HCT116 (cell line): ENCODE measurements around the gene IL1R2. TPM values are rescaled to one million over a fixed set of nuclear protein-coding genes. Genes with fewer than 3 reads are reported as not detected.

Experiments used
- ATAC-seq: fragments of 200-7000 bp; cut with Tn5 transposase; 2 replicates; pipeline ENCODE4 v1.9.1; 2020; ENCODE audit warnings: mild to moderate bottlenecking, moderate library complexity
- BruUV-seq: library from RNA; stranded (reverse); fragments of 400-500 nt; replicated peaks from 2 replicates; lab custom pipeline; 2021; lab: Mats Ljungman, UMichigan
- CTCF ChIA-PET: fragments of 300-600 bp; sonication (Branson Sonifier 250); formaldehyde crosslinking; loops from one replicate; lab custom pipeline; 2021; ENCODE audit warnings: antibody characterized with exemption; lab: Charles Lee
- POLR2A ChIA-PET: fragments of 300-600, 350-600 bp; sonication (Branson Sonifier 250); formaldehyde crosslinking; loops from one replicate; lab custom pipeline; 2021; ENCODE audit warnings: antibody characterized with exemption; lab: Charles Lee
- RAD21 ChIA-PET, 2 experiments: fragments of 300-600 bp; sonication (Branson Sonifier 250); formaldehyde crosslinking; loops; one replicate each; lab custom pipeline; 2023; ENCODE audit warnings: low total read pairs in 2 of 2; ENCODE audit not compliant: uncharacterized antibody in 2 of 2, unreplicated experiment in 2 of 2, low non-redundant PET in 1 of 2; lab: Charles Lee
- DNase-seq: peaks from one replicate; pipeline ENCODE4 v3.0.0-alpha.2; 2010; ENCODE audit warnings: low read depth, low spot score
- H2AFZ ChIP-seq: fragments of 200-600 bp; shearing (Covaris generic), sonication (generic); 2 replicates; pipeline ENCODE4 v1.6.1; 2017; ENCODE audit warnings: low read depth, mixed run types, mixed read lengths, antibody characterized with exemption, low read length; ENCODE audit not compliant: poor library complexity, severe bottlenecking
- H3K27ac ChIP-seq: 2 replicates; pipeline ENCODE4 v1.5.1; 2012; ENCODE audit warnings: low read depth, low read length
- H3K27me3 ChIP-seq: fragments of 200-600 bp; sonication (generic); 2 replicates; pipeline ENCODE4 v1.6.1; 2016; ENCODE audit warnings: mixed run types, low read length, mixed read lengths; ENCODE audit not compliant: insufficient read depth
- H3K36me3 ChIP-seq, 2 experiments: fragments of 200-500 bp in 1 of 2; fragments of 200-600 bp in 1 of 2; sonication (Bioruptor generic) in 1 of 2; sonication (generic) in 1 of 2; 2 replicates each; pipeline versions ENCODE4 v1.5.1 to v1.6.1; 2014 to 2016; ENCODE audit warnings: low read length in 2 of 2, inconsistent platforms in 1 of 2, mixed read lengths in 1 of 2, mixed run types in 1 of 2; ENCODE audit not compliant: insufficient read depth in 2 of 2, control insufficient read depth in 1 of 2
- H3K4me1 ChIP-seq, 2 experiments: fragments of 200-600 bp in 1 of 2; sonication (generic) in 1 of 2; 2 replicates each; pipeline versions ENCODE4 v1.5.1 to v1.6.1; 2012 to 2017; ENCODE audit warnings: low read length in 2 of 2, inconsistent platforms in 1 of 2, mild to moderate bottlenecking in 1 of 2, mixed read lengths in 1 of 2, mixed run types in 1 of 2, moderate library complexity in 1 of 2; ENCODE audit not compliant: insufficient read depth in 2 of 2, control insufficient read depth in 1 of 2
- H3K4me2 ChIP-seq: fragments of 200-600 bp; sonication (generic); 2 replicates; pipeline ENCODE4 v1.6.1; 2017; ENCODE audit warnings: mixed run types, low read length, mixed read lengths
- H3K4me3 ChIP-seq, 2 experiments: fragments of 200-600 bp in 1 of 2; sonication (generic) in 1 of 2; replicated peaks in 1 of 2; 2 replicates each; pipeline ENCODE4 v1.5.1; 2011 to 2016; ENCODE audit warnings: low read length in 2 of 2, control low read depth in 1 of 2, low read depth in 1 of 2, mild to moderate bottlenecking in 1 of 2, mixed read lengths in 1 of 2, mixed run types in 1 of 2
- H3K79me2 ChIP-seq: fragments of 200-600 bp; sonication (generic); 2 replicates; pipeline ENCODE4 v1.6.1; 2017; ENCODE audit warnings: mild to moderate bottlenecking, mixed run types, low read length, moderate library complexity, mixed read lengths; ENCODE audit not compliant: insufficient read depth
- H3K9ac ChIP-seq: fragments of 200-600 bp; sonication (generic); 2 replicates; pipeline ENCODE4 v1.6.1; 2016; ENCODE audit warnings: low read length, mixed read lengths
- H3K9me2 ChIP-seq: fragments of 200-600 bp; sonication (generic), shearing (Covaris generic); 2 replicates; pipeline ENCODE4 v1.6.1; 2017; ENCODE audit warnings: mixed run types, mild to moderate bottlenecking, moderate library complexity; ENCODE audit not compliant: insufficient read depth
- H3K9me3 ChIP-seq, 2 experiments: fragments of 200-500 bp in 1 of 2; fragments of 200-600 bp in 1 of 2; sonication (Bioruptor generic) in 1 of 2; sonication (generic) in 1 of 2; 2 replicates each; pipeline ENCODE4 v1.6.1; 2014 to 2017; ENCODE audit warnings: low read length in 2 of 2, mixed read lengths in 2 of 2, inconsistent platforms in 1 of 2, low read depth in 1 of 2, mild to moderate bottlenecking in 1 of 2, mixed run types in 1 of 2, moderate library complexity in 1 of 2; ENCODE audit not compliant: control insufficient read depth in 1 of 2, insufficient read depth in 1 of 2
- H4K20me1 ChIP-seq: fragments of 200-600 bp; sonication (generic), shearing (Covaris generic); 2 replicates; pipeline ENCODE4 v1.6.1; 2017; ENCODE audit warnings: mixed run types, mild to moderate bottlenecking, moderate library complexity; ENCODE audit not compliant: insufficient read depth
- CEBPB ChIP-seq: IDR thresholded peaks from 2 replicates; pipeline ENCODE4 v1.6.1; 2012; ENCODE audit warnings: low read depth
- EGR1 ChIP-seq: IDR thresholded peaks from 2 replicates; pipeline ENCODE4 v1.6.1; 2012; ENCODE audit warnings: low read depth
- EZH2 ChIP-seq: fragments of 200-600 bp; sonication (generic); IDR thresholded peaks from 2 replicates; pipeline ENCODE4 v1.6.1; 2017; ENCODE audit warnings: antibody characterized with exemption, mixed run types
- EZH2phosphoT487 ChIP-seq: fragments of 200-600 bp; IDR thresholded peaks from 2 replicates; pipeline ENCODE4 v1.6.1; 2018; ENCODE audit warnings: antibody characterized with exemption, borderline replicate concordance
- FOSL1 ChIP-seq: IDR thresholded peaks from 2 replicates; pipeline ENCODE4 v1.6.1; 2012; ENCODE audit warnings: low read depth
- POLR2A ChIP-seq: IDR thresholded peaks from 2 replicates; pipeline ENCODE4 v1.7.0; 2011; ENCODE audit warnings: borderline replicate concordance; ENCODE audit not compliant: insufficient read depth, insufficient read length; ENCODE audit errors: extremely low read depth
- POLR2AphosphoS5 ChIP-seq: IDR thresholded peaks from 2 replicates; pipeline ENCODE4 v1.6.1; 2011; ENCODE audit warnings: mild to moderate bottlenecking, low read depth, low read length, moderate library complexity
- SRF ChIP-seq: IDR thresholded peaks from 2 replicates; pipeline ENCODE4 v1.6.1; 2012; ENCODE audit warnings: low read depth
- ZFX ChIP-seq: fragments of 450-650 bp; IDR thresholded peaks from 2 replicates; pipeline ENCODE4 v1.6.1; 2017
- ZNF274 ChIP-seq: fragments of 200-500 bp; sonication (Bioruptor generic); IDR thresholded peaks from 2 replicates; pipeline ENCODE4 v1.6.1; 2014; ENCODE audit warnings: mild to moderate bottlenecking, low read depth, low read length, inconsistent platforms
- intact Hi-C: fragments of 100-400 bp; cut with micrococcal nuclease; formaldehyde crosslinking; loops from 2 replicates; pipeline ENCODE4 v1.10.0; 2022
- total RNA-seq: library from RNA; stranded (reverse); gene quantifications from one replicate; pipeline ENCODE4 v1.2.1, GENCODE V29; 2021; ENCODE audit not compliant: unreplicated experiment
- TF ChIP-seq, protein P1 (sequence below): IDR thresholded peaks from 2 replicates; pipeline ENCODE4 v1.6.1; 2011; ENCODE audit warnings: mild to moderate bottlenecking, low read length, moderate library complexity; ENCODE audit not compliant: insufficient replicate concordance; ENCODE audit errors: extremely low read depth
- TF ChIP-seq, protein P2 (sequence below): IDR thresholded peaks from 2 replicates; pipeline ENCODE4 v1.6.1; 2012

IL1R2 gene
- total RNA-seq, 1 experiment from 2014 or later: 0.52 TPM

DNA sequence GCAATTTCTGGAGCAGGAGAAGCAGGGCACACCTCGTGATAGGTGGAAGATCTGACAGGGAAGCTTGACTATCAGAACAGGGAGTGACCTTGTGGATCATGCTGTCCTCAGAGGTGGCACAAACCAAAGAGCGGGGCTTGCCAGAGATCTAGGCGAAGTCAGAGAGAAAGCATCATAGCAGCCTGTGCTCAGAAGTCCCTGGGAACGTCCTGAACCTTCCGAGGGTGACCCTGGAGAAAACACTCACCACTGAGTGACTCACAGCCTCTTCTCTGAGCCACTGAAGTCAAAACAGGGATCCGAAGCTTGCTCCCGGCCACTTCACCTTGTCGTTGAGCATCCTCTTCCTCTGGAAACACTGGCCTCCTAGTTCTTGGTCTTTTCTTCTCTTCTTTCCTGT, 56.7 kb downstream of the IL1R2 start:
- no peak overlapping the region for H3K4me2 ChIP-seq
- ChIA-PET RAD21 (no interaction called here), CTCF (no interaction called here), POLR2A (no interaction called here)
- H3K4me1 ChIP-seq: no peaks in the 10 kb centered on the region
- H3K9ac ChIP-seq: no peak overlapping the region
- peaks cover 23% of the 10 kb centered on the region; the same call in 1 of the 2 replicates for H3K27me3 ChIP-seq
- no peak overlapping the region for H2AFZ ChIP-seq
- H3K79me2 ChIP-seq: no peaks in the 10 kb centered on the region
- no peaks in the 10 kb centered on the region for H3K9me2 ChIP-seq
- H3K27ac ChIP-seq: no peak overlapping the region
- H3K36me3 ChIP-seq: no peaks in the 10 kb centered on the region
- DNase-seq: no peak
- H3K9me3 ChIP-seq: no peaks in the 10 kb centered on the region
- no peak for ATAC-seq
- TF ChIP-seq, protein P1, sequence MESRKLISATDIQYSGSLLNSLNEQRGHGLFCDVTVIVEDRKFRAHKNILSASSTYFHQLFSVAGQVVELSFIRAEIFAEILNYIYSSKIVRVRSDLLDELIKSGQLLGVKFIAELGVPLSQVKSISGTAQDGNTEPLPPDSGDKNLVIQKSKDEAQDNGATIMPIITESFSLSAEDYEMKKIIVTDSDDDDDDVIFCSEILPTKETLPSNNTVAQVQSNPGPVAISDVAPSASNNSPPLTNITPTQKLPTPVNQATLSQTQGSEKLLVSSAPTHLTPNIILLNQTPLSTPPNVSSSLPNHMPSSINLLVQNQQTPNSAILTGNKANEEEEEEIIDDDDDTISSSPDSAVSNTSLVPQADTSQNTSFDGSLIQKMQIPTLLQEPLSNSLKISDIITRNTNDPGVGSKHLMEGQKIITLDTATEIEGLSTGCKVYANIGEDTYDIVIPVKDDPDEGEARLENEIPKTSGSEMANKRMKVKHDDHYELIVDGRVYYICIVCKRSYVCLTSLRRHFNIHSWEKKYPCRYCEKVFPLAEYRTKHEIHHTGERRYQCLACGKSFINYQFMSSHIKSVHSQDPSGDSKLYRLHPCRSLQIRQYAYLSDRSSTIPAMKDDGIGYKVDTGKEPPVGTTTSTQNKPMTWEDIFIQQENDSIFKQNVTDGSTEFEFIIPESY: no peak
- TF ChIP-seq SRF (no peak), ZNF274 (no peak), POLR2A (no peak), ZFX (no peak), EGR1 (no peak), EZH2 (no peak), EZH2phosphoT487 (no peak), POLR2AphosphoS5 (no peak), CEBPB (no peak), FOSL1 (no peak)
- TF ChIP-seq, protein P2, sequence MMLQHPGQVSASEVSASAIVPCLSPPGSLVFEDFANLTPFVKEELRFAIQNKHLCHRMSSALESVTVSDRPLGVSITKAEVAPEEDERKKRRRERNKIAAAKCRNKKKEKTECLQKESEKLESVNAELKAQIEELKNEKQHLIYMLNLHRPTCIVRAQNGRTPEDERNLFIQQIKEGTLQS: no peak
- H4K20me1 ChIP-seq: no peaks in the 10 kb centered on the region
- no peak overlapping the region for H3K4me3 ChIP-seq
- no TSS peak for BruUV-seq
- intact Hi-C loops: no loop called here
